WTC11 (cell line): ENCODE measurements around the gene NRP2. TPM values are rescaled to one million over a fixed set of nuclear protein-coding genes. Genes with fewer than 3 reads are reported as not detected.

ENCODE experiments used
- ATAC-seq: fragments of 200-7000 bp; cut with Tn5 transposase; 2 replicates; pipeline ENCODE4 v1.10.0; 2021; ENCODE audit warnings: mild to moderate bottlenecking, moderate library complexity
- CTCF ChIA-PET: fragments of 300-600 bp; sonication (Branson Sonifier 250); formaldehyde crosslinking; loops from one replicate; lab custom pipeline; 2021; ENCODE audit warnings: antibody characterized with exemption; lab: Charles Lee
- POLR2A ChIA-PET: fragments of 350-600 bp; sonication (Branson Sonifier 250); formaldehyde crosslinking; loops from one replicate; lab custom pipeline; 2021; ENCODE audit warnings: antibody characterized with exemption; lab: Charles Lee
- DNase-seq: peaks from one replicate; pipeline ENCODE4 v3.0.0; 2021; ENCODE audit warnings: low spot score
- H3K27ac Mint-ChIP-seq: 2 replicates; pipeline ENCODE4 v1.8.0; 2021; ENCODE audit warnings: mixed read lengths
- H3K27me3 Mint-ChIP-seq: 2 replicates; pipeline ENCODE4 v1.8.0; 2021; ENCODE audit warnings: low read depth, mild to moderate bottlenecking, moderate library complexity, mixed read lengths
- H3K36me3 Mint-ChIP-seq: 2 replicates; pipeline ENCODE4 v1.8.0; 2021; ENCODE audit warnings: mixed read lengths
- H3K4me1 Mint-ChIP-seq: 2 replicates; pipeline ENCODE4 v1.8.0; 2022; ENCODE audit warnings: mixed read lengths
- H3K4me3 Mint-ChIP-seq: 2 replicates; pipeline ENCODE4 v1.8.0; 2021; ENCODE audit warnings: mild to moderate bottlenecking, moderate library complexity, mixed read lengths
- H3K9me3 Mint-ChIP-seq: 2 replicates; pipeline ENCODE4 v1.8.0; 2021; ENCODE audit warnings: mixed read lengths
- CREM ChIP-seq: sonication (generic); formaldehyde crosslinking; IDR thresholded peaks from 2 replicates; pipeline ENCODE4 v1.8.1; 2022; ENCODE audit warnings: mild to moderate bottlenecking, missing genetic modification reagents, moderate library complexity
- E2F5 ChIP-seq: sonication (generic); formaldehyde crosslinking; IDR thresholded peaks from 2 replicates; pipeline ENCODE4 v1.8.1; 2022; ENCODE audit warnings: mild to moderate bottlenecking, moderate library complexity, missing genetic modification reagents
- ETV6 ChIP-seq: sonication (generic); formaldehyde crosslinking; IDR thresholded peaks from 2 replicates; pipeline ENCODE4 v1.8.1; 2022; ENCODE audit warnings: mild to moderate bottlenecking, missing genetic modification reagents
- FOXP4 ChIP-seq: sonication (generic); formaldehyde crosslinking; IDR thresholded peaks from 2 replicates; pipeline ENCODE4 v1.8.0; 2022; ENCODE audit warnings: mild to moderate bottlenecking, missing genetic modification reagents
- MAX ChIP-seq: sonication (generic); formaldehyde crosslinking; IDR thresholded peaks from 2 replicates; pipeline ENCODE4 v1.8.0; 2022; ENCODE audit warnings: mild to moderate bottlenecking, missing genetic modification reagents
- SMAD3 ChIP-seq: sonication (generic); formaldehyde crosslinking; IDR thresholded peaks from 2 replicates; pipeline ENCODE4 v1.8.0; 2022; ENCODE audit warnings: missing genetic modification reagents, mild to moderate bottlenecking, borderline replicate concordance
- SMAD4 ChIP-seq: sonication (generic); formaldehyde crosslinking; IDR thresholded peaks from 2 replicates; pipeline ENCODE4 v1.8.0; 2022; ENCODE audit warnings: mild to moderate bottlenecking, missing genetic modification reagents
- SOX15 ChIP-seq: fragments of 250-450 bp; sonication (Bioruptor Pico); IDR thresholded peaks from 2 replicates; pipeline ENCODE4 v1.9.0; 2021; ENCODE audit warnings: mild to moderate bottlenecking
- TEAD1 ChIP-seq: sonication (generic); formaldehyde crosslinking; IDR thresholded peaks from 2 replicates; pipeline ENCODE4 v1.8.0; 2022; ENCODE audit warnings: mild to moderate bottlenecking, missing genetic modification reagents
- TP53 ChIP-seq: sonication (generic); formaldehyde crosslinking; IDR thresholded peaks from 2 replicates; pipeline ENCODE4 v1.8.1; 2023; ENCODE audit warnings: mild to moderate bottlenecking, missing genetic modification reagents
- USF1 ChIP-seq: sonication (generic); formaldehyde crosslinking; IDR thresholded peaks from 2 replicates; pipeline ENCODE4 v1.8.0; 2022; ENCODE audit warnings: mild to moderate bottlenecking, missing genetic modification reagents
- ZNF219 ChIP-seq: sonication (generic); formaldehyde crosslinking; IDR thresholded peaks from 2 replicates; pipeline ENCODE4 v1.8.0; 2023; ENCODE audit warnings: missing genetic modification reagents, mild to moderate bottlenecking, borderline replicate concordance
- ZNF232 ChIP-seq: sonication (generic); formaldehyde crosslinking; IDR thresholded peaks from 2 replicates; pipeline ENCODE4 v1.8.0; 2022; ENCODE audit warnings: mild to moderate bottlenecking, missing genetic modification reagents
- total RNA-seq: library from RNA; stranded (reverse); gene quantifications from 3 replicates; pipeline ENCODE4 v1.2.3, GENCODE V29; 2021
- TF ChIP-seq, protein P1 (sequence below): sonication (generic); formaldehyde crosslinking; IDR thresholded peaks from 2 replicates; pipeline ENCODE4 v1.8.0; 2023; ENCODE audit warnings: mild to moderate bottlenecking, missing genetic modification reagents
- TF ChIP-seq, protein P2 (sequence below): sonication (generic); formaldehyde crosslinking; IDR thresholded peaks from 2 replicates; pipeline ENCODE4 v1.8.1; 2023; ENCODE audit warnings: mild to moderate bottlenecking, missing genetic modification reagents, moderate library complexity

The NRP2 gene
- total RNA-seq, 1 experiment from 2014 or later, result 41.0 TPM

DNA sequence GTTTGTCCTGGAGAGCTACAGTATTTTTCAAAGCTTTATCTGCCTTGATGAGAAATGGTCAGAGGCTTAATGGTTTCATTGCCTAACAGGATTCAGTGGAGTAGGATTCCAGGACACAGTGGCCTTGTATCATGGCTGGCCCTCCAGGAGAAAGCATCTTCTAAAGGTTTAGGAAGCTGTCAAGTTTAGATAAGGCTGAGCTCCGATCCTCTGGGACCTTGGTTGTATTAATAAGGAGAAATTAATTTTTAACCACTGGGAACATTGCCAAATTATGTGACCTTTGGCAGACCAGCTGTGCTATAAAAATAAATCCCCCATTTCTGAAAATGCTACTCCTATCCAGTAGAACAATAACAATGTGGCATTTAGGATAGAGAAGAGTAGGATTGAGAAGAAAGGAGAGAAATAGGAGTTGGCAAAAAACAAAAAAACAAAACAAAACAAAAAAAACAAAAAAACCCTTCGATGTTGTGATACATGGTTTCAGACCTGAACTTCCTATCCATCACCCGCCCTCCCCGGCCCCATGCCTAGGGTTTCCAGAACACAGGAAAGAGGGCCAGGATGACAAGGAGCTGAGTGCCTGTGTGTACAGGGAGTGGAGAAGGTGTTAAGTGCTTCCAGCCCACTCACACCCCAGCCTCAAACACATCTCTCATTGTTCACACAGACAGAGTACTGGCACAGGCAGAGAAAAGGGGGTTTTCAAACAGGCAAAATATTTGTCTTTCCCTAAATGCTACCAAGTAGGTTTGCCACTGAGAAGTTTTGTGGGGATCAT lies 6.3 kb downstream of the NRP2 start (continued):
- TF ChIP-seq, protein P1, sequence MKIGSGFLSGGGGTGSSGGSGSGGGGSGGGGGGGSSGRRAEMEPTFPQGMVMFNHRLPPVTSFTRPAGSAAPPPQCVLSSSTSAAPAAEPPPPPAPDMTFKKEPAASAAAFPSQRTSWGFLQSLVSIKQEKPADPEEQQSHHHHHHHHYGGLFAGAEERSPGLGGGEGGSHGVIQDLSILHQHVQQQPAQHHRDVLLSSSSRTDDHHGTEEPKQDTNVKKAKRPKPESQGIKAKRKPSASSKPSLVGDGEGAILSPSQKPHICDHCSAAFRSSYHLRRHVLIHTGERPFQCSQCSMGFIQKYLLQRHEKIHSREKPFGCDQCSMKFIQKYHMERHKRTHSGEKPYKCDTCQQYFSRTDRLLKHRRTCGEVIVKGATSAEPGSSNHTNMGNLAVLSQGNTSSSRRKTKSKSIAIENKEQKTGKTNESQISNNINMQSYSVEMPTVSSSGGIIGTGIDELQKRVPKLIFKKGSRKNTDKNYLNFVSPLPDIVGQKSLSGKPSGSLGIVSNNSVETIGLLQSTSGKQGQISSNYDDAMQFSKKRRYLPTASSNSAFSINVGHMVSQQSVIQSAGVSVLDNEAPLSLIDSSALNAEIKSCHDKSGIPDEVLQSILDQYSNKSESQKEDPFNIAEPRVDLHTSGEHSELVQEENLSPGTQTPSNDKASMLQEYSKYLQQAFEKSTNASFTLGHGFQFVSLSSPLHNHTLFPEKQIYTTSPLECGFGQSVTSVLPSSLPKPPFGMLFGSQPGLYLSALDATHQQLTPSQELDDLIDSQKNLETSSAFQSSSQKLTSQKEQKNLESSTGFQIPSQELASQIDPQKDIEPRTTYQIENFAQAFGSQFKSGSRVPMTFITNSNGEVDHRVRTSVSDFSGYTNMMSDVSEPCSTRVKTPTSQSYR (CRISPR knock-in tag), result no peak
- TF ChIP-seq USF1, result no peak

- POLR2A ChIA-PET, result no interaction called here
- H3K27ac Mint-ChIP-seq, result no peak overlapping the region
- CTCF ChIA-PET, result interaction anchor here (2.3 kb wide), 1 partner anchor 31 kb away, joined by 11 read pairs; no protein-coding TSS in a partner anchor
- no peaks in the 10 kb centered on the region for H3K9me3 Mint-ChIP-seq
- 0 out of 2 replicates have a peak, but pooled peaks have one; percentile 48 for TF ChIP-seq CREM
- TF ChIP-seq ZNF232, result 0 out of 2 replicates have a peak, but pooled peaks have one; percentile 29
- TF ChIP-seq, protein P2, sequence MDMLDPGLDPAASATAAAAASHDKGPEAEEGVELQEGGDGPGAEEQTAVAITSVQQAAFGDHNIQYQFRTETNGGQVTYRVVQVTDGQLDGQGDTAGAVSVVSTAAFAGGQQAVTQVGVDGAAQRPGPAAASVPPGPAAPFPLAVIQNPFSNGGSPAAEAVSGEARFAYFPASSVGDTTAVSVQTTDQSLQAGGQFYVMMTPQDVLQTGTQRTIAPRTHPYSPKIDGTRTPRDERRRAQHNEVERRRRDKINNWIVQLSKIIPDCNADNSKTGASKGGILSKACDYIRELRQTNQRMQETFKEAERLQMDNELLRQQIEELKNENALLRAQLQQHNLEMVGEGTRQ, result no peak
- 0 out of 2 replicates have a peak, but pooled peaks have one; percentile 31 for TF ChIP-seq TEAD1
- TF ChIP-seq FOXP4 (CRISPR knock-in tag), result 0 out of 2 replicates have a peak, but pooled peaks have one; percentile 22
- TF ChIP-seq TP53 (CRISPR knock-in tag), result 0 out of 2 replicates have a peak, but pooled peaks have one; percentile 38
- peak; percentile 45; the same call in 1 of the 2 replicates for TF ChIP-seq MAX (CRISPR knock-in tag)
- TF ChIP-seq ZNF219 (CRISPR knock-in tag), result no peak
- TF ChIP-seq SMAD3 (CRISPR knock-in tag), result peak; percentile 87
- TF ChIP-seq ETV6, result peak; percentile 68
- ATAC-seq (no peak), DNase-seq (no peak)
- peaks cover 49% of the 10 kb centered on the region for H3K4me1 Mint-ChIP-seq
- H3K36me3 Mint-ChIP-seq, result peaks cover 3% of the 10 kb centered on the region; the same call in 1 of the 2 replicates
- H3K27me3 Mint-ChIP-seq, result peaks cover 38% of the 10 kb centered on the region
- H3K4me3 Mint-ChIP-seq, result no peak overlapping the region
These were observed 7.5 kb downstream of the NRP2 start for GRCh38 chr2:205689820-205690219.

DNA sequence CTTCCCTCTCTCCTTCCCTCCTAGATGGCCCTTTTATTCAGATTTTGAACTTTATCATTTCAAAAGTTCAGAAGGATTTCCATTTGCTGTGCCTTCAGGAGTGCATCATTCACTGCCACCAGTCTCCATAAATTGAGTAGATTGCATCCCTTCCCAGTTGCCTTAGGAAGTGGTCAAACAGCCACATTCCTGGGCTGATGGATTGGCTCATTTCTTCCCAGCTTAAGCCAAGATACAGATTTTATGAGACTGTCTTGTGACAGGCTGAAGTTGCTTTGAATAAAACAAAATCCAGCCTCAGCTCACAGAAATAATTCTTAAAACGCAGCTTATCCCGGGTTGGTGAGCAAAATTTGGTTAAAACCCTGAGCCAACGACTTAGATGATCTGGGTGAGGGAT lies 9.8 kb downstream of the NRP2 start:
- ChIA-PET POLR2A (no interaction called here), CTCF (no interaction called here)
- Mint-ChIP-seq H3K36me3 (peaks cover 3% of the 10 kb centered on the region; the same call in 1 of the 2 replicates), H3K27ac (no peak overlapping the region), H3K4me3 (no peak overlapping the region), H3K27me3 (peaks cover 16% of the 10 kb centered on the region), H3K9me3 (no peaks in the 10 kb centered on the region), H3K4me1 (peaks cover 64% of the 10 kb centered on the region)
- ATAC-seq (no peak), DNase-seq (no peak)
- TF ChIP-seq ZNF232 (no peak), SMAD4 (no peak), E2F5 (no peak), SOX15 (no peak)
